CD4-positive, alpha-beta T cell treated with Interleukin-15 for 4 hours (primary cell): Measurements from ENCODE around the gene SEC31A.
"Not testable (repeated sequence)": the region's sequence is repeated elsewhere in the genome, so short reads cannot be mapped to it uniquely, and the experiment has no call there.

Experiments
- DNase-seq: peaks from one replicate; pipeline ENCODE4 v3.0.0-alpha.2; 2020; ENCODE audit warnings: low spot score

SEC31A gene, protein sequence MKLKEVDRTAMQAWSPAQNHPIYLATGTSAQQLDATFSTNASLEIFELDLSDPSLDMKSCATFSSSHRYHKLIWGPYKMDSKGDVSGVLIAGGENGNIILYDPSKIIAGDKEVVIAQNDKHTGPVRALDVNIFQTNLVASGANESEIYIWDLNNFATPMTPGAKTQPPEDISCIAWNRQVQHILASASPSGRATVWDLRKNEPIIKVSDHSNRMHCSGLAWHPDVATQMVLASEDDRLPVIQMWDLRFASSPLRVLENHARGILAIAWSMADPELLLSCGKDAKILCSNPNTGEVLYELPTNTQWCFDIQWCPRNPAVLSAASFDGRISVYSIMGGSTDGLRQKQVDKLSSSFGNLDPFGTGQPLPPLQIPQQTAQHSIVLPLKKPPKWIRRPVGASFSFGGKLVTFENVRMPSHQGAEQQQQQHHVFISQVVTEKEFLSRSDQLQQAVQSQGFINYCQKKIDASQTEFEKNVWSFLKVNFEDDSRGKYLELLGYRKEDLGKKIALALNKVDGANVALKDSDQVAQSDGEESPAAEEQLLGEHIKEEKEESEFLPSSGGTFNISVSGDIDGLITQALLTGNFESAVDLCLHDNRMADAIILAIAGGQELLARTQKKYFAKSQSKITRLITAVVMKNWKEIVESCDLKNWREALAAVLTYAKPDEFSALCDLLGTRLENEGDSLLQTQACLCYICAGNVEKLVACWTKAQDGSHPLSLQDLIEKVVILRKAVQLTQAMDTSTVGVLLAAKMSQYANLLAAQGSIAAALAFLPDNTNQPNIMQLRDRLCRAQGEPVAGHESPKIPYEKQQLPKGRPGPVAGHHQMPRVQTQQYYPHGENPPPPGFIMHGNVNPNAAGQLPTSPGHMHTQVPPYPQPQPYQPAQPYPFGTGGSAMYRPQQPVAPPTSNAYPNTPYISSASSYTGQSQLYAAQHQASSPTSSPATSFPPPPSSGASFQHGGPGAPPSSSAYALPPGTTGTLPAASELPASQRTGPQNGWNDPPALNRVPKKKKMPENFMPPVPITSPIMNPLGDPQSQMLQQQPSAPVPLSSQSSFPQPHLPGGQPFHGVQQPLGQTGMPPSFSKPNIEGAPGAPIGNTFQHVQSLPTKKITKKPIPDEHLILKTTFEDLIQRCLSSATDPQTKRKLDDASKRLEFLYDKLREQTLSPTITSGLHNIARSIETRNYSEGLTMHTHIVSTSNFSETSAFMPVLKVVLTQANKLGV

DNA sequence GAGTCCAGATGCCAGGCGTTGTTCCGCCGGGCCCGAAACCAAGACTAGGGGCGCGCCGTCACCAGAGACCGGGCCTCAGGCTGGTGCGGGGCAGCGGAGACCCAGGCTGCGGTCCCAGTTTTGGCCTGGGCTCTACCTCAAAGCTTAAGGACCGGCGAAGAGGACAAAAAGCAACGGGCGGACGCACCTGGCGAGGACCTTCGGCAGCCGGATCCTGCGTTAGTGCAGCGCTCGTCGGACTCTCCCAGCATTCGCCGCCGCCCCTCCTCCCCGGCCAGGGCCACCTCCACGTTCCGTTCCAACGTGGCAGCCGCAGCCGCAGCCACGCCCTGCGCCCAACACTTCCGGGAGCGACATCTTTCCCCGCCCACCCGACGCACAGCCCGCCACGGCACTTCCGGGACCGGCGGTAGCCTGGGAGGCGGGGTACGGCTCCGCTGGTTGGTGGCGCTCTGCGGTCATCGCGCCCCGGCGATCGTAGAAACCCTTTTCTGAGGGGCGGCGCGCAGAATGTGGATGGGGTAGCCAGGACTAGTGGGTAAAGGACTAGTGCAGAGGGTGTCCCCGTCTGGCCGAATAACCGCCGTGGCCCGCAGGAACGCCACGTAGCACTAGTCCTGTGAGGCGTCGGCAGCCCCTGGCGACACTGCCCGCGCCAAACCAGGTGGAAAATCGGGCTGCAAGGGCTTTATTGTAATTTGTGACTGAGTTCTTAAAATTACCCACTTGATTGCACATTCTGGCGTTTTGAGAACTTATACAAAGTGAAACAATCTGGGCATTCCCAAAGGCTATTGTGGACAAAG lies at the start of gene SEC31A:
SEC31A (minus strand) TSS at position 253 of the 806 bp plus-strand sequence. CDS start 9,217 bp downstream, outside the sequence.
- DNase-seq = peak; percentile 95

DNA sequence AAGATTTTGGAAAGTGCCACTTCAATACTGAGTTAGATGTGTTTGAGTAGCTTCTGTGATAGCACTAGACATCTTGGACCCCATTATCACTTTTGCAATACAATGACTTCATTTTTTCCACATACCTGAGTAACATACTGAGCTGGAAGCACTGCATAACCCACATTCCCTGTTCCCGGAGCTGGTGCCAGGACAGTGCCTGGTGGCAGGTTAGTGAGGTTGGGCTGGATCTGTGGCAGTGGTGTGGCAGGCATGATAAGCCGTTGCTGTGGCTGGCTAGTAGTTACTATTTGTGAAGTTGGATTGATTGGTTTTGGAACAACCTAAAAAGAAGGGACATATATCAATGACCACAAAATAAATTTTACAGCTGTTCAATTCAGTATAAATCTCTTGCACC lies 48.5 kb upstream of the SEC31A start:
- DNase-seq = no peak

DNA sequence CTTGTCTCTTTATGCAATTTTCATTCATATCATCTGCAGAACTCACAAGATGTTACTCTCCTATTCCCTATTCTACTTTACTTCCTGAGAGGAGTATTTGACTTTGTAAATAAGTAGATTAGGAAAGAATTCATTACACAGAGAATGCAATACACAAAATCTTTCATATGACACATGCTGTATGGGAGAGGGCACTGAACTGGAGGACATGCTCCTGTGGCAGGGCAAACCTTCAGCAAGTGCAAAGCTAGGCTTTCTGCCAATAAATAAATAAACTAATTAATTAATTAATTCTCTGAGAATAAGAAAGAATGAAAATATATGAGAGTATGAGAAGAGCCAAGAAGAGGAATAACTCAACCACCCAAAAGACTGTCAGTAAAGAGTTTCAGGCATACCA lies 43.5 kb upstream of the SEC31A start:
- DNase-seq = no peak

DNA sequence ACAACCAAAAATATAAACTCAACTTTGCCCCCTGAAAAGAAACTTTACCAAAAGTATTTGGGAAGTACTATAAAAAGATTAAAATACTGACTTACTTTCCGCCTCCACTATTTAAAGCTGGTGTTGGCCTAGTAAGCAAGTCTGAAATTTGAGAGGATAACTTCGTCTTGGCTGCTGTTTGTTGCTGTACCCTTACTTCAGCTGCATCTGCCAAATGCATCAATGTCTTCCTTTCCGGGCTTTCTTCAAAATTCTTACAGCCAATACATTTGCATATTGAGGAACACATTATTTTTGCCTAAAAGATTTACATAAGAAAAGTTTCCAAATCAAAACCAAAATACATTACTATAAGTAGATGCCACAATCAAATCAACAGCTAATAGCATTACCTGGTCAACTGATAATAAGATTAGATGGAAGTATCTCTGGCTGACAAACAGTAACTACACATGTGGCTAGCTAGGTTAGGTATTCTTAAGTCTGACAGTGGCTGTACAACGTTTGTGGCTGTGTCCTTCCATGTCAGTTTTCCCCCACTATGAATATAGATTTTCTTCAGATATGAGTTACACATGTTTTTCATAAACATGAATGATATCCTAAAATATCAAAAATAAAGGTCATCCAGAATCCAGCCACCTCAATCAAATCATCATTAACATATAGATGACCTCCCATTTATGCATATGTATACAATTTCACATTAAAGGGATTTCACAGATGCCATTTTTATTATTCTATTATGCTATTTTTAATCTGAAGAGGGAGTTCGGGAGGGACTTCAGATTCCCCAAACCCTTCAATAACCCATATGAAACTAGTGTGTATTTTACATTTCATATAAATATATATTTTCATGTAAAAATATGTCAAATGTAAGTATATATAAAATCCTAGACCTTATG lies 40.1 kb upstream of the SEC31A start:
- DNase-seq = no peak

DNA sequence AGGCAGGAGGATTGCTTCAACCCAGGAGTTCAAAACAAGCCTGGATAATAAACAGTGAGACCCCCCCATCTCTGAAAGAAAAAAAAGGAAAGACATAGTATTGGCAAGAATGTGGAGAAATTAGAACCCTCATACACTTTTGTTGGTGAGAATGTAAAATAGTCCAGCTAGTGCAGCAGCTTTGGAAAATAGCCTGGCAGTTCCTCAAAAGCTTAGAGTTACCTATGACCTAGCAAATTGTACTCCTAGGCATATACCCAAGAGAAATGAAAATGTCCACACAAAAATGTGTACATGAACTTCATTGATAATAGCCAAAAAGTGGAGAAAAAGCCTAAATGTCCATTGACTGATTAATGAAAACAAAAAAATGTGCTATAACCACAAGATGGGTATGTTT lies 30.8 kb upstream of the SEC31A start:
- no peak for DNase-seq

DNA sequence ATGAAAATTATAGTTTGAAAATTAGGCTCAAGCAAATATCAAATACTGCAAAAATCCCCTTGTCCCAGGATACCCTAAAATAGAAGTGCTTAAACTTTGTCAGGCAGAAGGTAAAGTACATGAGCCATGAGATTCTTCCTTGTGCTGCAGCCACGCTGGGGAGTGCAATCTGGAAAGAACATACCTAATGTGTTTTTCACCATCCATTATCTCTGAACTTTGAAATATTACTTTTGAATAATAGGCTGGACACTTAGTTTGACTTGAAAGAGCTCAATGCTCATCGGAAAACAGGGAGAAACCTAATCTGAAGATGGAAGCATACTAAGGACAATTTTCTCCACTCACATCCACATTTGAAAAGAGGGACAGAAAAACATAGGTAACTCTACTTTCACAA lies 28.4 kb upstream of the SEC31A start:
- DNase-seq = no peak

DNA sequence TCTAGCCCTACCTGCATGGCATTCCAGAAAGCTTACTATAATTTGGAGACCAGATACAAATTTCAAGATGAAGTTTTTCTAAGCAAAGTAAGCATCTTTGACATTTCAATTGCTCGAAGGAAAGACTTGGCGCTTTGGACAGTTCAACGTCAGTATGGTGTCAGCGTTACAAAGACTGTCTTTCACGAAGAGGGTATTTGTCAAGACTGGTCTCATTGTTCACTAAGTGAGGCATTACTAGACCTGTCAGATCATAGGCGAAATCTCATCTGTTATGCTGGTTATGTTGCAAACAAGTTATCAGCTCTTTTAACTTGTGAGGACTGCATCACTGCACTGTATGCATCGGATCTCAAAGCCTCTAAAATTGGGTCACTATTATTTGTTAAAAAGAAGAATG lies 27.1 kb upstream of the SEC31A start:
- DNase-seq = no peak

DNA sequence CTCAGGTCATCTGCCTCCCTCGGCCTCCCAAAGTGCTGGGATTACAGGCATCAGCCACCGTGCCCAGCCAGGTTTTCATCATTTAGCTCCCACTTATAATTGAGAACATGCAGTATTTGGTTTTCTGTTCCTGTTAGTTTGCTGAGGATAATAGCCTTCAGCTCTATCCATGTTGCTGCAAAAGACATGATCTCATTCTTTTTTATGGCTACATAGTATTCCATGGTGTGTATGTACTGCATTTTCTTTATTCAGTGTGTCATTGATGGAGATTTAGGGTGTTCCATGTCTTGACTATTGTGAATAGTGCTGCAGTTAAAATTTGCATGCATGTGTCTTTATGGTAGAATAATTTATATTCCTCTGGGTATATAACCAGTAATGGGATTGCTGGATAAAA lies 23.0 kb upstream of the SEC31A start:
- not testable (repeated sequence) for DNase-seq

DNA sequence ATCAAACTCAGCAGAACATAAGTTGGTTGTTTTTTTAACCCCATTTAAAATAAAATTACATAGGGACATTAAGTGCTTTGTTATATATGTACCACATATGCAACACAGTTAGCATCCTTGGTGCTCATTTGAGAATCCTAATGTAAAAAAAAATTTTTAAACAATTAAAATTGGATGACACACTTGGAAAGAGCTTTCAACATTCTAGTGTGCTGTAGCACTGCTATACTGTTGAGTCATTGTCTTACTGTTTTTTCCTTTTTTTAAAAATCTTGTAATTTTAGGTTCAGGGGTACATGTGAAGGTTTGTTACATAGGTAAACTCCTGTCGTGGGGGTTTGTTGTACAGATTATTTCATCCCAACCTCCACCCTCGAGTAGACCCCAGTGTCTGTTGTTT lies 22.4 kb upstream of the SEC31A start:
- no peak for DNase-seq

DNA sequence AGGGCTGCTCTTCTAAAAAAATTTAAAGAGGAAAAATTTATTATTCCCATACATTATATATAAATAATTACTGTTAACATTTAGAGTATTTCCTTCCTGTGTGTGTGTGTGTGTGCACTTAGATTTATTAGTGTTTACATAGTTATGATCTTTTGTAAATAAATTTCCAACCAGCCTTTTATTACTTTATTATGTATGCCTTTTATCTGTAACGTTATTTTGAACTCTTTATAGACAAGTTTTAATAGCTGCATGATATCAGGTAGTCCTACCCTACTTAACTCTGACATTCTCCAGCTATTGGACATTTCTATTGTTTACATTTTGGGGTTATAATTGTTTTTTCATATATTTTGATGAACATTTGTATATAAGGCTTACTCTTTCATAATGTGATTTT lies 18.4 kb upstream of the SEC31A start:
- DNase-seq = no peak

DNA sequence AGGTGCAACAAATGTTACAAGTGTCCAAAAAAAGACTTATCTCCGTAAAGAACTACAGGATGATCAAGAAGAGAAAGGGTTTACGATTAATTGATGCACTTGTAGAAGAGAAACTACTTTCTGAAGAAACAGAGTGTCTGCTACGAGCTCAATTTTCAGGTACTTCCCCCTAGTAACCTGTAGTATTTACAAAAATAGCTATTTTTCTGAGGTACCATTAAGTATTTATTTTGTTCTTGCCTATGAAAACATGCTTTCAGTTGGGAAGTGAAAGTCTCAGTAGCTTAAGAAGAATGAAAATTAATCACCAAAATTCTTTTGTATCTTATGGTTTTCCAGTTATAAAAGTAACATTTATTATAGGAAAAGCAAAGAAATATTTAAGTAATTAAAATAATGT lies 15.5 kb upstream of the SEC31A start:
- DNase-seq = no peak

DNA sequence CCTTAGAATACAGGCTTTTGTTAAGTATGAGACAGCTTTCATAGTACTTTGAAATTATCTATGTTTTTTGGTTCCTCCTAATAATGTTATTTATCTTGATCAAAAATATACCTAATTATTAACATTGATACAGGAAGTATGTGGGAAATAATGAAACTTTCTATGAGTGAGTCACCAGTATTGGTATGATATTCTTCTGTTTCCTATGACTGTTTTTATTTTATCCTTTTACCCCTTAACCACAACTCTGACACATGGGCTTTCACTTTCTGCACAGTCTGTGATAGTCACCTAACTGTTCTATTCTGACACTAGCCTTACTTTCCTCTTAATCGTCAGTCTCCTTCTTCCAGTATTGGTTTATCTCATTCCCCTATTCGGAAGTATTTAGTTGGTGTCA lies 14.3 kb upstream of the SEC31A start:
- peak; percentile 62 for DNase-seq

DNA sequence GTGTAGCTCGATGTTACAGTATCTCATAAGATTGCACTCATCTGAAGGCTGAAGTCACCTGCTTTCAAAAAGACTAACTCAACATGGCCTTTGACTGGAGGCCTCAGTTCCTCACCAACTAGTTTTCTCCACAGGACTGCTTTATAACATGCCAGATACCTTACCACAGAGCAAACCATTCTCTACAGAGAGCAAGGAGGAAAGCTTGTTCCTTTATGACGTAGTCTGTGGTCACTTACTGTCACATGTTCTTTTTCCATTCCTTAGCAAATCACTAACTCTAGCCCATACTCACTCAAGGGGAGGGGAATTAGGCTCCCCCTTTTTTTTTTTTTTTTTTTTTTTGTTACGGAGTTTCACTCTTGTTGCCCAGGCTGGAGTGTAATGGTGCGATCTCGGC lies 12.8 kb upstream of the SEC31A start:
- no peak for DNase-seq

DNA sequence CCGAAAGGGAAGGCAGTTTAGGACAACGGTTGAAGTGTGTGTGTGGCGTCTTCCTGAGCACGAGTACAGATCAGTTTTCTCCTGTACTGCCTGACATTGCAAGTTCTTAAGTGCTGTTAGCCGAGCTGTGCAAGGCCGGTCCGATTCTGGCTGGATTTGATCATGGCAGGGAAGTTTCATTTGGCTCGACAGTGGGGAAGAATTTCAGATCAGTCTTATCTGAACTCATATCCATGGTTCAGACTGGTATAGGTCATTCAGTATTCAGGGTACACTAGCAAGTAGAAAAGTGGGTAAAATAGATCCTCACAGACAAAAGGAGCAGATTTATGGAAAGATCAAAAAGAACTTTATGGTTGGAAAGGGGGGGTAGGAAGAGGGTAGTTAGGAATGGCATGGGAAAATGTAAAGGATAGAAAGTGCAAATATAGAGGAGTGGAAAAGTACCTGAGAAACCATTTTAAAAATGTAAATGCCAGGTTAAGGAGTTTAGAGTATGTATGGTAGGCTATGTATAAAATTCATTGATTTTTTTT lies 10.3 kb upstream of the SEC31A start:
- no peak for DNase-seq

DNA sequence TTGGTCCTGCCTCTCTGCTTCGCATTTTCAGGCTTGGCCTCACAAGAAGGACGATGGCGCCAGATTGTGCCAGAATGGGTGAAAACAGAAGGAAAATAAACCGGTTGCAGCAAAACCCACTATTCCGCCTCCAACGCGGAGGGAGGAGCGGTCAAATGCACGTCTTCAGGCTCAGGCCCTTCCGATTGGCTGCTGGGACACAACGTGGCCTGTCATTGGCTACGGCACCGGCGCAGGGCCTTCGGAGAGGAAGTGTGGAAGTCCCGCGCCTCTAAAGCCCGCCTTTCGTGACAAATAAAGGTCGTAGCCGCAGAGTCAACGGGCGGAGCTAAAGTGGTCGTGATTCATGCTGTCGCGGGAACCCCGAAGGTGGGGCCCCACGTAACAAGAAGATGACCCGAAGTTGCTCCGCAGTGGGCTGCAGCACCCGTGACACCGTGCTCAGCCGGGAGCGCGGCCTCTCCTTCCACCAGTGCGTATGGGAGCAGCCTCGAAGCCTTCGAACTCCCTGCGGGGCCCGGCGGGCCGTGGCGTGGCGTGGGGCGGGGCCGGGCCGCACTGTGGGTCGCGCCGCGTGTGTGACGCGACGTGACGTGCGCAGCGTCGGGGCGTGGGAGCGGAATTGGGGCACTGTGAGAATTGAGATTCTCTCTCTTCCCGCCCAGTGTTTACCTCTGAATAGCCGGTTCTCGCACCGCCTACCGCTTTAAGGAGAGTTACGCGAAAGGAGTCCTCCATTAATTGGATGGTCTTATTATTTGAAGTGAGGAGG lies 9.6 kb upstream of the SEC31A start, which contains the start of gene THAP9:
THAP9 (plus strand) TSS at position 325 of the 772 bp plus-strand sequence; CDS start at position 393, 68 bp downstream.
- peak; percentile 99 for DNase-seq

DNA sequence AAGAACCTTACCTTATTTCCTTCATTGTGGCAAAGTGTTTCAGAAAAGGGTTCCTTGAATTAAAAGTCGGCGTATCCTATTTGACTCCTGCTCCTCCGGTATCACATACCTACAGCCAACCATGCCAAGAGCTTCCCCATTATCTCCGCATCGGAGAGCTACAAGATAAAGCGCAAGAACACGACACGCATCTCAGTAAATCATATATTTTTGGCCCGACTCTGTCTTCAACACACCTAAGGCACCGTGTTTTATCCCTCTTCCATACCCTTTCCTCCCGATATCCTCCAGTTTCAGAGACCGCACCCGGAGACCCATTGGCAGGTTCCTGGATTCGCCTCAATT lies 9.1 kb upstream of the SEC31A start:
- DNase-seq = no peak

DNA sequence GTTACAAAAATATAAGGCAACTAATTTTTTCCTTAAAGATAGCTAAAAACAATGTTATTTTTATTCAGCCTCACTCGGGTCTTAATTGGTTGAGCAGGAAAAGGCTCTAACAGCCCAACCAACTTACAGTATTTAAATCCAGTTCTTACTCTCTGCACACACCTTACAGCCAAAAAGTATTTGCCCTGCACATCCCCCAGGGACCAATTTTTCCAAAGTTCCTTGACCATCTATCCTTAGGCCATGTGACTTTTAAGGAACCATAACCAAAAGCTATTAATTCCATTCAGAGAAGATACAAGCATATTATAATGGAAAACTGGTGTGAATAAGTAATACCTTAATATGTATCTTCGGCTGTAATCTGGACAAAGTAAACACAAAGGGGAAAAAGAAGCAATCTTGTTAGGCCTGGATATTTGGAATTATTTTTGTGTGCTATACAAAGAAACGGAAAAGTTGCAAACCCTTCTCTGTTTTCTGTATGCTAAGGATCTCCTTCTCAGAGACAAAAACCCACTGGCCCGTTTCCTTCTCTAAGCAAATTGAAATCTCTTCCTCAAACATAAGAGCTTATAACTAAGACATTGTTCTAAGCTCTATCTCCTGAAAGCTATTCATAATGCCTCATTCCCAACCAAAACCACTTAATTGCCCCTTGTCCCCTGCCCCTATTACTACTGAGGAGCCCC lies 8.6 kb upstream of the SEC31A start:
- no peak for DNase-seq

DNA sequence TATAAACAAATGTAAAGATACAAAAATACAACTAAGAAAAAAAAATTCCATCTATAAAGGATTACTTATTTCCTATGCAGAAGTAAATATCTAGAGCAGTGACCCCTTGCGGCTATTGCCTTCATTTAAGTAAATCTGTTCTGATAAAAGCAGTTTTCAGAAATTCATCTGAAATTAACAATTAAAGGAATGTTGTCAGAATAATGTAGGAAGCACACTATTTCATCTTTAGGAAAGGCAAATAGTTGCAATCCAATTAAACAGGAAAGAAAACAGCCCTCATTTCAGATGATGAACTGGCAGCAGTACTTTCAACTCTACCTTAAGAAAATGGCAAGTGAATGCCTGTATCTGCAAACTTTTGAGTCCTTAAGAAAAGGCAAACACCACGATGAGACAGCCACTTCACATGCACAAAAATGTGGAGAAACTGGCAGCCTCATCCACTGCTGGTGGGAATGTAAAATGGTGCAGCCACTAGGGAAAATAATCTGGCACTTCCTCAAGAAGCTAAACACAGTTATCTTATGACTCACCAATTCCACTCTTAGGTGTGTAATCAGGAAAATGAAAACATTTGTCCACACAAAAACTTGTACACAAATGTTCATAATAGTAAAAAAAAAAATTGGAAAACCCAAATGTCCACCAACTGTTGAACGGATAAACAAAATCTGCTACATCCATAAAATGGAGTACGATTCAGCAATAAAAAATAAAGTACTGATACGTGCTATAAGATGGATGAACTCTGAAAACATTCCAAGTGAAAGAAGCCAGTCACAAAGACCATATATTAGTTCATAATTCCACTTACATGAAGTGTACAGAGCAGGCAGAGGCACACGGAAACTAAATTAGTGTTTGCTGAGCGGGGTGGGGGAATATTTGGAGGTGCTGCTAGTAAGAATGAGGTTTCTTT lies 7.6 kb upstream of the SEC31A start:
- DNase-seq = peak; percentile 24
